ENCODE data around the gene LPAR5.

The LPAR5 gene

GRCh38 chr12:6635856-6636531 is at the start of gene LPAR5:
LPAR5 (minus strand) TSS chr12:6635959; CDS start chr12:6621248, 14,711 bp downstream.
- Mint-ChIP-seq H3K27me3 (no peaks in the 10 kb centered on the region), H3K4me1 (peaks cover 58 to 80% of the 10 kb centered on the region in 2 donors), H3K9me3 (no peaks in the 10 kb centered on the region), H3K4me3 (peak within 1 kb of the TSS; percentile 88 to 96), H3K27ac (peak within 1 kb of the TSS; percentile 97), H3K36me3 (peaks cover 15 to 26% of the 10 kb centered on the region in 2 donors)
- peak; percentile 81 for ATAC-seq (replicated peaks)
- peak; percentile 76 for DNase-seq

DNA sequence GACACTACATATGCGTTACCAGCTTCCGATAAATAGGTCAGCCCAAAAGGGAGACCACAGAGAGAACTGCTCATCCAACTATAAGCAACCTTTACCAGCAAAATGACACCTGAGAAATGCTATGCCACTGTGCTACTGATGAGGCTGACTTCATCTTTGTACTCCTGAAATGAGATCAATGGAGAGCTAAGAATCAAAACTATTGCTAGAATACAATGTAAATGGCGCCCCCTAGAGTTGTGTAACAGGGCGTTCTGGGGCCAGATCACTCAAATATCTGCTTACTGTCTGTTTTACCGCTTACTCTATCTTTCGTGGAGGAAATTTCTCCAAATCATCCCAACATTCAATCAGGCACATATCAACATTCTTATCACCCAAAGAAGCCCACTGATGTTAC is 48.9 kb upstream of the LPAR5 start:
- no peaks in the 10 kb centered on the region for H3K9me3 Mint-ChIP-seq
- peak; percentile 20 for DNase-seq
- ATAC-seq (replicated peaks): no peak
- peaks cover 19 to 37% of the 10 kb centered on the region in 2 donors for H3K36me3 Mint-ChIP-seq
- H3K4me3 Mint-ChIP-seq: no peak overlapping the region
- no peaks in the 10 kb centered on the region for H3K27me3 Mint-ChIP-seq
- peaks cover 24 to 59% of the 10 kb centered on the region in 2 donors for H3K4me1 Mint-ChIP-seq
- H3K27ac Mint-ChIP-seq: peak overlapping the region; percentile 1

DNA sequence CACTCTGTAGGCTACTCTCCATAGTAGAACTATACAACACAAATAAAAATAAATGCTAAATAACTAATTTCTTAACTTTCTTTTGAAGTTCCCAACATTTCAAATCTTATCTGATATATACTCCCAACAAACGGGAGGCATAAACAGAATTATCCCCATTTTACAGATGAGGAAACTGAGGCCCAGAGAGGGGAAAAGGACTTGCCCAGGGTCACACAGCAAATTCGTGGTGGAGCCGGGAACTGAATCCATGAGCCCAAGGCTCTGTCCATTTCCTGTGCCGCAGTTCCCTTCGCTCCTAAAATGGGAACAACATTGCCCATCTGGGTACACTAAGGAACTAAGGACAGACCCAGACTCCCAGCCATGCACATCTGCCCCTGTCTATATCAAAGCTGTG is 41.2 kb upstream of the LPAR5 start:
- no peaks in the 10 kb centered on the region for H3K27me3 Mint-ChIP-seq
- H3K4me3 Mint-ChIP-seq: no peak overlapping the region

GRCh38 chr12:6672143-6672542 is 36.4 kb upstream of the LPAR5 start:
- ATAC-seq (replicated peaks) (no peak), DNase-seq (no peak)
- no peak overlapping the region for H3K4me3 Mint-ChIP-seq
- H3K9me3 Mint-ChIP-seq: no peaks in the 10 kb centered on the region
- no peaks in the 10 kb centered on the region for H3K4me1 Mint-ChIP-seq
- peaks cover 60 to 73% of the 10 kb centered on the region in 2 donors for H3K36me3 Mint-ChIP-seq
- no peaks in the 10 kb centered on the region for H3K27me3 Mint-ChIP-seq
- H3K27ac Mint-ChIP-seq: no peak overlapping the region

More for the DNA sequence above, 41.2 kb upstream of the LPAR5 start:
- no peak overlapping the region for H3K27ac Mint-ChIP-seq
- H3K9me3 Mint-ChIP-seq: no peaks in the 10 kb centered on the region
- H3K4me1 Mint-ChIP-seq: peaks cover 7 to 14% of the 10 kb centered on the region in 2 donors
- DNase-seq: no peak
- no peak for ATAC-seq (replicated peaks)
- H3K36me3 Mint-ChIP-seq: peaks cover 47 to 59% of the 10 kb centered on the region in 2 donors

- peak overlapping the region; percentile 68 for H3K27ac Mint-ChIP-seq
- ATAC-seq (replicated peaks) (no peak), DNase-seq (no peak)
- H3K36me3 Mint-ChIP-seq: peaks cover 44 to 58% of the 10 kb centered on the region in 2 donors
- no peaks in the 10 kb centered on the region for H3K9me3 Mint-ChIP-seq
- H3K4me3 Mint-ChIP-seq: no peak overlapping the region
- H3K27me3 Mint-ChIP-seq: no peaks in the 10 kb centered on the region
- peaks cover 6 to 7% of the 10 kb centered on the region in 2 donors for H3K4me1 Mint-ChIP-seq
These were observed 31.9 kb upstream of the LPAR5 start for GRCh38 chr12:6667559-6668210.

GRCh38 chr12:6666211-6666610 is 30.5 kb upstream of the LPAR5 start:
- H3K9me3 Mint-ChIP-seq: no peaks in the 10 kb centered on the region
- H3K4me1 Mint-ChIP-seq: peaks cover 14 to 15% of the 10 kb centered on the region in 2 donors
- H3K27me3 Mint-ChIP-seq: no peaks in the 10 kb centered on the region
- H3K36me3 Mint-ChIP-seq: peaks cover 29 to 44% of the 10 kb centered on the region in 2 donors
- no peak overlapping the region for H3K27ac Mint-ChIP-seq
- no peak overlapping the region for H3K4me3 Mint-ChIP-seq
- no peak for DNase-seq
- ATAC-seq (replicated peaks): no peak

GRCh38 chr12:6664902-6665301 is 29.1 kb upstream of the LPAR5 start:
- no peak for ATAC-seq (replicated peaks)
- Mint-ChIP-seq H3K36me3 (peaks cover 22 to 34% of the 10 kb centered on the region in 2 donors), H3K4me1 (peaks cover 14 to 15% of the 10 kb centered on the region in 2 donors), H3K27ac (peak overlapping the region; percentile 56), H3K4me3 (no peak overlapping the region), H3K9me3 (no peaks in the 10 kb centered on the region), H3K27me3 (no peaks in the 10 kb centered on the region)
- DNase-seq: no peak

DNA sequence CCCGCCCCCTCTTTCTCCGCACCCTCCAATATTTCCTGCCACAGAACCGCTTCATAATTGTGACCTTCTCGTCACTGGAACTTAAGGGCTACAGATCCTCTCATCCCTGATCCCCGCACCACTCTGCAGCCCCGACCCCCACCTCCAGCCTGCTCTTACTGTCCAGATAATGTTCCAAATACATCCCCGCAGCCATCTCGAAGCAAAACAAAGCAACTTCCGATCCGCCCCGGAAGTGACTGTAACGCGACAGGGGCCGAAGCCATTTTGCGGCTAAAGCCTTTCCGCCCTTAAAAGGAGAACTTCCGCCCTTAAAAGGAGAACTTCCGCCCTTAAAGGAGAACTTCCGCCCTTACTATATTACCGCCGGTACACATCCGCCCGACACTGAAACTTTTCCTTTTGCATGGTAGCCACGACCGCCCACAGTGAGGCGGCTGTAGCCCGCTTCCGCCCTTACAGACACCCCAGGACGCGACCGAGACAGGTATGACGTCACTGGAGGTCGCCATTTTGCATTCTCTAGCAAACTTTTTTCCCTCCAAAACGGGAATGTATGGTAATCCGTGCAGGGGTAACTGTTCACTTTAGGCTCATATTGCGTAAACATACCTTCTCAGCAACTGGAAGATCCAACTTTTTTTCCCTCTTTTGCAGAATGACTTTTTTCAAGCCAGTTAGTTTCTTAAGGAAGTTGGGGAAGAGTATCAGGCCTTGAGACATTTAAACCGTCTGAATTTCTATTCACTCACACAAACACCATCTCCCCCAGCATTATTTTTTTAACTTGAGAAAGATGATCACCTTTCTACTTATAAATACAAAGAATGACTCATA is 27.4 kb upstream of the LPAR5 start, which contains the start of gene ING4:
TSS of gene ING4 (minus strand) at position 214 of the 837 bp plus-strand sequence. CDS start at position 196, 18 bp downstream.
- no peaks in the 10 kb centered on the region for H3K9me3 Mint-ChIP-seq
- peaks cover 21 to 32% of the 10 kb centered on the region in 2 donors for H3K36me3 Mint-ChIP-seq
- peak within 1 kb of the TSS; percentile 95 to 96 for H3K4me3 Mint-ChIP-seq
- peak; percentile 96 for DNase-seq
- peak; percentile 100 for ATAC-seq (replicated peaks)
- peaks cover 18 to 25% of the 10 kb centered on the region in 2 donors for H3K4me1 Mint-ChIP-seq
- no peaks in the 10 kb centered on the region for H3K27me3 Mint-ChIP-seq
- peak within 1 kb of the TSS; percentile 92 for H3K27ac Mint-ChIP-seq

- Mint-ChIP-seq H3K27ac (peak overlapping the region; percentile 92), H3K27me3 (no peaks in the 10 kb centered on the region), H3K4me3 (peak overlapping the region; percentile 95 to 96), H3K9me3 (no peaks in the 10 kb centered on the region), H3K36me3 (peaks cover 16 to 28% of the 10 kb centered on the region in 2 donors), H3K4me1 (peaks cover 18 to 25% of the 10 kb centered on the region in 2 donors)
- ATAC-seq (replicated peaks) (peak; percentile 33 to 36), DNase-seq (no peak)
These were observed 26.8 kb upstream of the LPAR5 start for GRCh38 chr12:6662602-6662905.

GRCh38 chr12:6653987-6654386 is 18.2 kb upstream of the LPAR5 start:
- peaks cover 38 to 48% of the 10 kb centered on the region in 2 donors for H3K36me3 Mint-ChIP-seq
- no peaks in the 10 kb centered on the region for H3K27me3 Mint-ChIP-seq
- ATAC-seq (replicated peaks) (no peak), DNase-seq (no peak)
- H3K4me3 Mint-ChIP-seq: no peak overlapping the region
- H3K27ac Mint-ChIP-seq: no peak overlapping the region
- peaks cover 11 to 17% of the 10 kb centered on the region in 2 donors for H3K4me1 Mint-ChIP-seq
- H3K9me3 Mint-ChIP-seq: no peaks in the 10 kb centered on the region

GRCh38 chr12:6653342-6653741 is 17.6 kb upstream of the LPAR5 start:
- Mint-ChIP-seq H3K4me1 (peaks cover 7 to 11% of the 10 kb centered on the region in 2 donors), H3K36me3 (peaks cover 35 to 42% of the 10 kb centered on the region in 2 donors), H3K27me3 (no peaks in the 10 kb centered on the region), H3K9me3 (no peaks in the 10 kb centered on the region), H3K27ac (no peak overlapping the region), H3K4me3 (no peak overlapping the region)
- DNase-seq (no peak), ATAC-seq (replicated peaks) (no peak)

- no peaks in the 10 kb centered on the region for H3K9me3 Mint-ChIP-seq
- no peaks in the 10 kb centered on the region for H3K27me3 Mint-ChIP-seq
- no peak for ATAC-seq (replicated peaks)
- H3K4me3 Mint-ChIP-seq: no peak overlapping the region
- DNase-seq: no peak
- peaks cover 5 to 16% of the 10 kb centered on the region in 2 donors for H3K4me1 Mint-ChIP-seq
- no peak overlapping the region for H3K27ac Mint-ChIP-seq
- peaks cover 38 to 42% of the 10 kb centered on the region in 2 donors for H3K36me3 Mint-ChIP-seq
These were observed 16.6 kb upstream of the LPAR5 start for GRCh38 chr12:6652391-6652790.

GRCh38 chr12:6650832-6651231 is 15.1 kb upstream of the LPAR5 start:
- Mint-ChIP-seq H3K27me3 (no peaks in the 10 kb centered on the region), H3K4me3 (no peak overlapping the region), H3K27ac (no peak overlapping the region), H3K4me1 (peaks cover 13 to 22% of the 10 kb centered on the region in 2 donors), H3K36me3 (peaks cover 40 to 46% of the 10 kb centered on the region in 2 donors), H3K9me3 (no peaks in the 10 kb centered on the region)
- DNase-seq (no peak), ATAC-seq (replicated peaks) (no peak)

DNA sequence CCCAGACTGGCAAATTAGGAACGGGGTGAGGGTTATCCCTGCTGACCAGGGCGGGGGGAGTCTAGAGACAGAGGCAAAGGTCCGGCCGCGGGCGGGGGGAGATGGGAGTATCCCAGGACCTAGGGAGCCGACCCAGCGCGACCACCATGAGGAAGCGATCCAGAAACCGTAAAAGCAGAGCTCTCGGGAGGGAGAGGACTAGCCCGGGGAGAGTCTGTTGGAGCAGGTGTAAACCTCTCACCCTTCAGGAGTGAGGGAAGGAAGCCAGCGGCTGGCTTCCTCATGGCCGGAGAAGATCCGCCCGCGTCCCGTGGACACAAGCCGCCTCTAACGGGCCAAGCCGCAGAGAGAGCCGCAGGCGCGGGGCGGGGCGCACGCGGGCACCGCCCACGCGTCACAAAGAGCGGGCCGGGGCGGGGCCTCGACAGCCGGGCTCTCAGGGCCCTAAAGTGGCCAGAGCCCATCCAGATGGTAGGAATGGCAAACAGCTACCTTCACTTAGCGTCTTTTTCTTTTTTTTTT is 11.4 kb upstream of the LPAR5 start, which contains the start of gene ACRBP:
TSS of gene ACRBP (minus strand) at position 350 of the 522 bp plus-strand sequence. CDS start at position 284, 66 bp downstream.
- Mint-ChIP-seq H3K27ac (peak within 1 kb of the TSS; percentile 94), H3K4me3 (peak within 1 kb of the TSS; percentile 85 to 91), H3K4me1 (peaks cover 32 to 43% of the 10 kb centered on the region in 2 donors), H3K27me3 (no peaks in the 10 kb centered on the region), H3K36me3 (peaks cover 29 to 36% of the 10 kb centered on the region in 2 donors), H3K9me3 (peaks cover 2 to 3% of the 10 kb centered on the region in 2 donors)
- ATAC-seq (replicated peaks) (peak; percentile 51 to 72), DNase-seq (peak; percentile 58)
